ENCODE results near the gene ELAC1.
A peak's percentile ranks its signal among the peaks of the same experiment; 100 is the strongest.

Gene ELAC1

GRCh38 chr18:51021226-51021965 is 53.6 kb downstream of the ELAC1 start:
- DNase-seq: no peak

GRCh38 chr18:51025512-51025911 is 57.7 kb downstream of the ELAC1 start:
- no peak for DNase-seq

GRCh38 chr18:51028201-51028805 is 60.5 kb downstream of the ELAC1 start:
- DNase-seq: peak; percentile 81

GRCh38 chr18:51029378-51029693 is 61.5 kb downstream of the ELAC1 start:
- no peak for DNase-seq

- DNase-seq: peak; percentile 99
Observed at GRCh38 chr18:51029694-51030536, 62.1 kb downstream of the ELAC1 start, which contains the start of gene SMAD4. SMAD4 (plus strand) TSS chr18:51030213; CDS start chr18:51047047, 16,834 bp downstream.

- peak; percentile 84 for DNase-seq
Observed at GRCh38 chr18:51030537-51031258, 62.9 kb downstream of the ELAC1 start.

GRCh38 chr18:51032193-51032592 is 64.4 kb downstream of the ELAC1 start:
- no peak for DNase-seq

GRCh38 chr18:51037230-51037629 is 69.4 kb downstream of the ELAC1 start:
- DNase-seq: no peak

All from NCI-H146 (cell line).